A673 (cell line): ENCODE data around the gene LRRC8C.

ENCODE experiments used
- EZH2 ChIP-seq: fragments of 200-600 bp; sonication (generic); IDR thresholded peaks from 2 replicates; pipeline ENCODE4 v1.6.1; 2017; ENCODE audit warnings: borderline replicate concordance, low read depth, mild to moderate bottlenecking, mixed read lengths, antibody characterized with exemption, low read length; ENCODE audit not compliant: poor library complexity, severe bottlenecking
- TF ChIP-seq, protein P1 (sequence below): fragments of 300-800, 200-600 bp; sonication (generic); conservative IDR thresholded peaks from 2 replicates; pipeline ENCODE4 v1.5.1; 2017; ENCODE audit warnings: low read depth, mild to moderate bottlenecking, antibody characterized with exemption, low read length, moderate library complexity, mixed read lengths

DNA sequence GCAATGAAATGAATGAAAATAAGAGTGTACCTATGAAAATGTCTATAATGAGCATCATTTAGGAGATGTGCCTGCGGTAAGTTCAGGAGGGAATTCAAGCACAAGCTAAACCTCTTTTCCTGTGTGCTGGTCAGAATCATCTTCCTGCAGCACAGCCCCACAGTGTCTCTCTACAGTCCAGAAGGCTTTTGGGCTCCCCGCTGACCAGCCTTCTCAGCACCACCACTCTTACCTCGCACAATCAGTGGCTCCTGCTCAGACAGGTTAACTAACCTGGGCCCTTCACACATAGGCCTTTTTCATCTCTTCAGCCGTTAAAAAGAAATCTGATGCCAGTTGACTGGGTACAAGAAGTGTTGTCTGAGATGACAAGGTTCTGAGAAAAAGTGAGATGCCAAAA is 57.7 kb downstream of the LRRC8C start:
- TF ChIP-seq, protein P1, sequence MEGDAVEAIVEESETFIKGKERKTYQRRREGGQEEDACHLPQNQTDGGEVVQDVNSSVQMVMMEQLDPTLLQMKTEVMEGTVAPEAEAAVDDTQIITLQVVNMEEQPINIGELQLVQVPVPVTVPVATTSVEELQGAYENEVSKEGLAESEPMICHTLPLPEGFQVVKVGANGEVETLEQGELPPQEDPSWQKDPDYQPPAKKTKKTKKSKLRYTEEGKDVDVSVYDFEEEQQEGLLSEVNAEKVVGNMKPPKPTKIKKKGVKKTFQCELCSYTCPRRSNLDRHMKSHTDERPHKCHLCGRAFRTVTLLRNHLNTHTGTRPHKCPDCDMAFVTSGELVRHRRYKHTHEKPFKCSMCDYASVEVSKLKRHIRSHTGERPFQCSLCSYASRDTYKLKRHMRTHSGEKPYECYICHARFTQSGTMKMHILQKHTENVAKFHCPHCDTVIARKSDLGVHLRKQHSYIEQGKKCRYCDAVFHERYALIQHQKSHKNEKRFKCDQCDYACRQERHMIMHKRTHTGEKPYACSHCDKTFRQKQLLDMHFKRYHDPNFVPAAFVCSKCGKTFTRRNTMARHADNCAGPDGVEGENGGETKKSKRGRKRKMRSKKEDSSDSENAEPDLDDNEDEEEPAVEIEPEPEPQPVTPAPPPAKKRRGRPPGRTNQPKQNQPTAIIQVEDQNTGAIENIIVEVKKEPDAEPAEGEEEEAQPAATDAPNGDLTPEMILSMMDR: no peak
- no peak for TF ChIP-seq EZH2
